Endothelial cell of umbilical vein (primary cell): ENCODE data around the gene TICRR. TPM values are rescaled to one million over a fixed set of nuclear protein-coding genes. Genes with fewer than 3 reads are reported as not detected.

ENCODE experiments used
- BruUV-seq: library from RNA; stranded (reverse); fragments of 400-500 nt; replicated peaks from 2 replicates; lab custom pipeline; 2021; lab: Mats Ljungman, UMichigan
- CTCF ChIA-PET: fragments of 300-600, 350-600 bp; sonication (Branson Sonifier 250); formaldehyde crosslinking; loops from one replicate; lab custom pipeline; 2021; ENCODE audit warnings: antibody characterized with exemption, inconsistent platforms; lab: Charles Lee
- POLR2A ChIA-PET: fragments of 300-600, 350-600 bp; sonication (Branson Sonifier 250); formaldehyde crosslinking; loops from one replicate; lab custom pipeline; 2021; ENCODE audit warnings: antibody characterized with exemption, inconsistent platforms; lab: Charles Lee
- DNase-seq: peaks from one replicate; pipeline ENCODE4 v3.0.0-alpha.2; 2011; ENCODE audit warnings: low read depth, low spot score
- FAIRE-seq: peaks from 2 replicates; lab custom pipeline; 2011; peaks lifted over from hg19 to GRCh38; lab: Jason Lieb, UNC
- H2AFZ ChIP-seq: 2 replicates; pipeline ENCODE4 v1.6.0; 2012; ENCODE audit warnings: low read depth, low read length, control low read depth, inconsistent platforms
- H3K27ac ChIP-seq: 2 replicates; pipeline ENCODE4 v1.5.1; 2011; ENCODE audit warnings: low read depth, mild to moderate bottlenecking, control low read depth, low read length, moderate library complexity; ENCODE audit not compliant: insufficient read depth
- H3K27me3 ChIP-seq, 2 experiments: 2 replicates each; pipeline versions ENCODE4 v1.6.0 to v1.6.1; 2011; ENCODE audit warnings: low read length in 2 of 2, mixed read lengths in 1 of 2; ENCODE audit not compliant: control insufficient read depth in 2 of 2, insufficient read depth in 2 of 2
- H3K36me3 ChIP-seq, 2 experiments: 2 replicates in 1 of 2; 3 replicates in 1 of 2; pipeline ENCODE4 v1.5.1; 2011; ENCODE audit warnings: low read length in 2 of 2, mild to moderate bottlenecking in 1 of 2, moderate library complexity in 1 of 2; ENCODE audit not compliant: control insufficient read depth in 2 of 2, insufficient read depth in 2 of 2; ENCODE audit errors: extremely low read depth in 1 of 2
- H3K4me1 ChIP-seq: 3 replicates; pipeline ENCODE4 v1.5.1; 2011; ENCODE audit warnings: mild to moderate bottlenecking, low read length; ENCODE audit not compliant: control insufficient read depth, insufficient read depth; ENCODE audit errors: extremely low read depth
- H3K4me2 ChIP-seq: 2 replicates; pipeline ENCODE4 v1.6.1; 2011; ENCODE audit warnings: low read length, control low read depth, mixed read lengths; ENCODE audit not compliant: insufficient read depth
- H3K4me3 ChIP-seq, 3 experiments: fragments of 200-600 bp in 1 of 3; sonication (generic), shearing (Covaris generic) in 1 of 3; replicated peaks in 1 of 3; 2 replicates each; pipeline ENCODE4 v1.5.1; 2011 to 2016; ENCODE audit warnings: control low read depth in 3 of 3, low read length in 3 of 3, mild to moderate bottlenecking in 2 of 3, inconsistent platforms in 1 of 3, low read depth in 1 of 3, moderate library complexity in 1 of 3; ENCODE audit not compliant: insufficient read depth in 1 of 3
- H3K79me2 ChIP-seq: 2 replicates; pipeline ENCODE4 v1.6.0; 2012; ENCODE audit warnings: low read length, inconsistent platforms; ENCODE audit not compliant: control insufficient read depth, insufficient read depth
- H3K9ac ChIP-seq: replicated peaks from 2 replicates; pipeline ENCODE3; 2011; ENCODE audit warnings: low read length, control low read depth; ENCODE audit not compliant: insufficient read depth; ENCODE audit errors: extremely low read depth
- H3K9me1 ChIP-seq: replicated peaks from 3 replicates; pipeline ENCODE4 v1.6.0; 2011; ENCODE audit warnings: mild to moderate bottlenecking, low read length; ENCODE audit not compliant: control insufficient read depth, insufficient read depth; ENCODE audit errors: extremely low read depth
- H3K9me3 ChIP-seq: replicated peaks from 2 replicates; pipeline ENCODE4 v1.5.1; 2012; ENCODE audit warnings: low read length, inconsistent platforms; ENCODE audit not compliant: control insufficient read depth, insufficient read depth
- H4K20me1 ChIP-seq: replicated peaks from 2 replicates; pipeline ENCODE3; 2011; ENCODE audit warnings: mild to moderate bottlenecking, low read length; ENCODE audit not compliant: control insufficient read depth, insufficient read depth; ENCODE audit errors: extremely low read depth
- CTCF ChIP-seq, 2 donors: IDR thresholded peaks; 1 replicate in 1 of 2; 2 replicates in 1 of 2; pipeline ENCODE4 v1.5.1; 2011; ENCODE audit warnings: low read length in 2 of 2, mild to moderate bottlenecking in 2 of 2, moderate library complexity in 2 of 2, control low read depth in 1 of 2, inconsistent platforms in 1 of 2, low read depth in 1 of 2; ENCODE audit not compliant: insufficient read depth in 1 of 2; ENCODE audit errors: extremely low read depth in 1 of 2
- EZH2 ChIP-seq: IDR thresholded peaks from 2 replicates; pipeline ENCODE4 v1.6.1; 2012; ENCODE audit warnings: borderline replicate concordance, low read depth, mild to moderate bottlenecking, moderate library complexity, low read length, inconsistent platforms; ENCODE audit not compliant: severe bottlenecking
- FOS ChIP-seq: IDR thresholded peaks from 2 replicates; pipeline ENCODE4 v1.6.1; 2011; ENCODE audit warnings: mild to moderate bottlenecking, low read length, moderate library complexity, borderline replicate concordance; ENCODE audit not compliant: insufficient read depth
- GATA2 ChIP-seq: IDR thresholded peaks from 2 replicates; pipeline ENCODE4 v1.7.0; 2011; ENCODE audit warnings: low read depth, mild to moderate bottlenecking, moderate library complexity, mixed read lengths, low read length; ENCODE audit not compliant: insufficient read length, insufficient read depth
- MYC ChIP-seq: IDR thresholded peaks from one replicate; pipeline ENCODE4 v1.6.1; 2011; ENCODE audit warnings: mild to moderate bottlenecking, low read depth, low read length
- POLR2A ChIP-seq: IDR thresholded peaks from 2 replicates; pipeline ENCODE4 v1.6.1; 2012; ENCODE audit warnings: low read depth, mild to moderate bottlenecking, control low read depth, low read length
- POLR2AphosphoS5 ChIP-seq: IDR thresholded peaks from 2 replicates; pipeline ENCODE4 v1.6.1; 2012; ENCODE audit warnings: low read depth, mild to moderate bottlenecking, control low read depth, low read length, moderate library complexity; ENCODE audit not compliant: insufficient read depth
- dilution Hi-C: fragments of 300-500 bp; cut with MboI; formaldehyde crosslinking; loops from one replicate; pipeline ENCODE4 v1.15.0; 2019; ENCODE audit warnings: low sequenced_read_pairs; ENCODE audit not compliant: extremely low pct_ligation_motif_present
- intact Hi-C: fragments of 100-400 bp; cut with micrococcal nuclease; formaldehyde crosslinking; loops from one replicate; pipeline ENCODE4 v1.10.0; 2022
- polyA plus RNA-seq, 4 experiments: library from polyadenylated mRNA; depleted of rRNA in 3 of 4; stranded (reverse) in 3 of 4; unstranded in 1 of 4; fragments of >200 nt; gene quantifications; 2 replicates each; pipeline versions ENCODE4 v1.2.1 to v1.2.3, GENCODE V29; 2011 to 2012; ENCODE audit warnings: missing spikeins in 1 of 4
- total RNA-seq: library from RNA; stranded (reverse); gene quantifications from 2 replicates; pipeline ENCODE4 v1.2.3, GENCODE V29; 2021

TICRR gene
- total and polyA plus RNA-seq, 2 donors (not counting 3 experiments of a cell fraction or from before 2014, with no cell fraction given), result 4.9 to 19.4 TPM

- Histone ChIP-seq H4K20me1 (no peaks in the 10 kb centered on the region), H3K9me3 (no peaks in the 10 kb centered on the region), H2AFZ (no peak overlapping the region), H3K79me2 (no peaks in the 10 kb centered on the region), H3K9ac (no peak overlapping the region), H3K4me3 (no peak overlapping the region), H3K9me1 (no peaks in the 10 kb centered on the region), H3K27me3 (no peaks in the 10 kb centered on the region), H3K36me3 (peaks cover 7 to 45% of the 10 kb centered on the region in 2 experiments), H3K4me1 (no peaks in the 10 kb centered on the region), H3K27ac (no peak overlapping the region), H3K4me2 (no peak overlapping the region)
- ChIA-PET CTCF (no interaction called here), POLR2A (no interaction called here)
- no TSS peak for BruUV-seq
- FAIRE-seq (no peak), DNase-seq (no peak)
- dilution Hi-C loops (no loop called here), intact Hi-C loops (no loop called here)
- TF ChIP-seq FOS (no peak), POLR2A (no peak), POLR2AphosphoS5 (no peak), MYC (no peak), GATA2 (no peak), CTCF (IDR thresholded peaks at IDR 0.05; ENCODE audit: extremely low read depth in 1 of 2, insufficient read depth in 1 of 2, low read depth in 1 of 2, low read length in 2 of 2) (no peak), EZH2 (no peak)
Observed at GRCh38 chr15:89630974-89631901, 56.0 kb downstream of the TICRR start.
